ENCODE data around the gene ASNSD1.
A peak's percentile ranks its signal among the peaks of the same experiment; 100 is the strongest.

ASNSD1 gene

DNA sequence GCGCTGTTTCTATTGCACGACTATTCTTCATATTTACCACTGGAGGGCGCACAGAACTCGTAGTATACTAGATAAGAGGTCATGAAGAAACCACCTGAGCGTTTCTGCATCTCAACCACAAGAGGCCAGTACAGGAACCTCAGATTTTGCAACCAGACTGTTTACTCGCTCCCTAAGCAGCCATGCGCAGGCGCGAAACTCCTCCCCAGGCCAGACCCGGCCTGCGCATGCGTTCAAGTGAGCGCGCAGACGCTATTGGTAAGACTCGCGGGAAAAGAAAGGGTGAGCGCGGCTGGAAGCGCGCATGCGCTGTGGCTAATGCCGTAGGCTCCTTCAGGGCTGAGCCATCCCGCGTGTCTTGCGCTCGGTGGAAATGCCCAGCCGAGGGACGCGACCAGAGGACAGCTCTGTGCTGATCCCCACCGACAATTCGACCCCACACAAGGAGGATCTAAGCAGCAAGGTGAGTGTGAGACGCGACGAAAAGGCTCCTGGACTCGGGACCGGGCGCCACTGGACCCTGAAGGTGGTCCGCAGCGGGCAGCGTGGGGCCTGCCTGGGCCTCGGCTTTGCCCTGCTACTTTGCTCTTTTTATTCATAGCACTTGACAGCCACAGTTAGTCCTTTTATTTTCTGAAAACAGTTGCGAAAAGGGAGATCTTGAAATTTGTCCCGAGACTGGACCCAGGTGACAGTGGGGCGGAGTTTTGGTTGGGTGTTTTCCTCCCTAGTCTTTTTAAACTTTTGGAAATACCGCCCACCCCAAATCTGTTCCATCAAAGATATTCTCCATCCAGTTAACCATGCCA, at the start of gene ASNSD1:
TSS of gene ASNSD1 (plus strand) at position 312 of the 809 bp plus-strand sequence. CDS start 4,674 bp downstream, outside the sequence.
- DNase-seq (ENCODE audit: low spot score), result peak; percentile 99

DNA sequence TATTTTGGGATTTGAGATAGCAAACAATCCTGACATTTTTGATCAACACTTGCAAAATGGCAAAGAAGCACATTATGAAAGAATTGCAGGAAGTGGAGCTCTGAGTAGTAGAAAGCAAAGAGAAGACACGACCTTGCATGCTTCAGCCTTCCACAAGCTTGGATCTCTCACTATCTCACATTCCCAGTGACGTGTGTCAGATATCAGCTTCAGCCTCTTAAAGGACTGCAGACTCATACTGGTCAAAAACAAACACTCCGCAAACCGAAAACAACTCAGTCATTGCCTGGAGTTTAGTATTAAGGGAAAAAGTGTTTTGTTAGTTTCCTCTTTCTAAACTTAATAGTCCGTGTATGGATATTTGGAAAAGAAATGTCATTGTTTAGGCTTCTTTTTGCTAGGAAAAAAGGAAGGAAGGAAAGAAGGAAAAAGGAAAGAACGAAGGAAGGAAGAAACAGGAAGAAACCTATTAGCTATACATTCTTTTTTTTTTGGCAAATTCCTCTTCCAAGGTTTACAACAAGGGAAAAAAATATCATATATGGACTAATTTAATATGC, 48.1 kb upstream of the ASNSD1 start:
- DNase-seq (ENCODE audit: low spot score), result no peak

GRCh38 chr2:189613650-189614420, 47.4 kb upstream of the ASNSD1 start:
- no peak for DNase-seq (ENCODE audit: low spot score)

DNA sequence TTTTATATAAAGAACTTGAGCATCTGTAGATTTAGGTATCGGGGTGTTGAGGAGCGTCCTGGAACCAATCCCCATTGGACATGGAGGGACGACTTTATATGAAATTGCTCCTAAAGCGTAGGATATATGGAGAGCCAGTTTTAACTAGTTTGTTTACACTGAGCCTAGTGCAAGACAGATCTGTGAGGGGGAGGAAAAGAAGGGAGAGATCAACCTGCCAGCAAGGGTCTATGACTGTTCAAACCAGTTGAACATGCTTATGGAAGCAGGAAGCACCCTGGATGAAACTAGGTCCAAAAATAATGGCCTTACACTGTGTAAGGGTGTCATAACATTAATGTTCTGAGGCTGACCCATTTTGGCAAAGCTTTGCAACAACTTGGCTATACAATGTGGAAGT, 46.7 kb upstream of the ASNSD1 start:
- DNase-seq (ENCODE audit: low spot score), result no peak

- DNase-seq (ENCODE audit: low spot score), result no peak
Measured at GRCh38 chr2:189618197-189618596, 43.1 kb upstream of the ASNSD1 start.

GRCh38 chr2:189621781-189622180, 39.5 kb upstream of the ASNSD1 start:
- no peak for DNase-seq (ENCODE audit: low spot score)

DNA sequence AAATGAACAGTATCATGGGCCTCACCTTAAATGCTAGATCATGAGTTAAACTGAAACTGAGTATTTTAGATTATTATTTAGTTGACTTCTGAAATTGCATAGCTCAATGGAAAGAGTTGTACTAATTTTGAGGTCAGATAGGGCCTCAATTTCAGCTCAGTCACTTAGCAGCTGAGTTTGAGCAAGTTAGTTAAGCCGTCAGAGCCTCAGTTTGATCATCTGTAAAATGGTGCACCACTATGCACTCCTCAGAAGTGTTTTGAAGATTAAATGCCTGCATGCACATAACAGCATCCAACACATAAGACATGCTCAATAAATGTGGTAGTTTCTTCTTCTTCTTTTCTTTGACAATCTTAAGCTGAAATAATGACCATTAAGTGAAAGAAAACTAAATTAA, 38.2 kb upstream of the ASNSD1 start:
- no peak for DNase-seq (ENCODE audit: low spot score)

- no peak for DNase-seq (ENCODE audit: low spot score)
Measured at GRCh38 chr2:189624648-189625355, 36.5 kb upstream of the ASNSD1 start.

DNA sequence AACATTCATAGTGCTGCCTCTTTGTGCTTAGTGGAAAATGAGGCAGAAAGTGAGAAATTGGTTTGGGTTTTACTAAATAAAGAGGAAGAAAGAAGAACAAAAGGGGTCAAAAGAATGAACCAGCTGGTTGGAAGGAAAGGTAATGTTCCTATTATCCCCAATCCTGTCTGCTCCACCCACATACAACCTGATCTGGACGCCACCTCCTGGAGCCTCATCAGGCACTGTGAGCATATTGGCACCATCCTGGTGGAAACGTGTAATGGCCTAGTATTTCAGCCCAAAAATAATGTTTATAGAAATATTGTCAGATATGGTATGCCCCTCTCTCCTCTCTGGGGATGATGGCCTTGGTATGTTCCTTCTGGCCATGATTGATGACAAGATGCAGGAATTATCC, 35.6 kb upstream of the ASNSD1 start:
- no peak for DNase-seq (ENCODE audit: low spot score)

DNA sequence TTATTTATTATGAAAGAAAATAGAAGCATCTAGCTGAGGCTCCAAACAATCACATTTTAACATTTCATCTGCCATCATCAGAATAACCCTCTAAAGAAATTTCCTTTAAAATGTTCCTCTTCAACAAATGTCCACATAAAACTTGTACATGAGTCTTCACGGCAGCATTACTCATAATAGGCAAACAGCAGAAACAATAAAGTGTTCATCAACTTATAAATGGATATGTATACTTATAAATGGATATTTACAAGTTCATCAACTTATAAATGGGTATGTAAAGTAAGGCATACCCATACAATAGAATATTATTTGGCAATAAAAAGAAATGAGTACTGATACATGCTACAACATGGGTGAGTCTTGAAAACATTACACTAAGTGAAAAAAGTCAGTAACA, 33.5 kb upstream of the ASNSD1 start:
- DNase-seq (ENCODE audit: low spot score), result no peak

DNA sequence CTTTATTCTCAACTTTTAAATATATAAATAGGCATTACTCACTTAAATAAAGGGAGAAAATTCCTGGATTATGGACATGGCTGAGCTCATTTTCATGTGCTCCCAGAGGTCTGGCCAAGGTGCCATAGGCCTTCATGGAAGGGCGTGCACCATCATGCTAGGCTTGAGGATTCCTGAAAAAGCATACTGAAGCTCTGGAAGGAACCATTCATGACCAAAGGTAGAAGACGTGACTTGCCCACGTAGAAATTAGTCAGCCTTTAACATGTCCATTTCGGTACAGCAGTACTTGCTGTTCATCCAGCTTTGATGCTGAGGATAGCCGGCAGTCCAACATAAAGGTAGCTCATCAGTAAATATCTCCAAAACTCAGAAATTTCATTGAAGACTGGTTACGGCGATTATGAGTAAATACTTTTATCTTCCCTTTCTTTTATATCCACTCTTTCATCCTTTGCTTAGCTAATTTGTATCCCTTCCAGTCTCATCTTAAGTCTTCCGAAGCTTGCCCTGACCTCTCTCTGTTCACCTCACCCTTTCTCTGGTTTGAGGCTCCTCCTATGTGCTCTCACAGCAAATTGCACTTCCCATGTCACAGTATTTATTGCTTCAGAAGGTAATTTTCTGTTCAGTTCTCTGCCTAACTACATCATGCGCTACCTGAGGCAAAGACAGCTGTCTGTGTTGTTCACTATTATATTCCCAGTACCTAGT, 32.3 kb upstream of the ASNSD1 start:
- DNase-seq (ENCODE audit: low spot score), result no peak

DNA sequence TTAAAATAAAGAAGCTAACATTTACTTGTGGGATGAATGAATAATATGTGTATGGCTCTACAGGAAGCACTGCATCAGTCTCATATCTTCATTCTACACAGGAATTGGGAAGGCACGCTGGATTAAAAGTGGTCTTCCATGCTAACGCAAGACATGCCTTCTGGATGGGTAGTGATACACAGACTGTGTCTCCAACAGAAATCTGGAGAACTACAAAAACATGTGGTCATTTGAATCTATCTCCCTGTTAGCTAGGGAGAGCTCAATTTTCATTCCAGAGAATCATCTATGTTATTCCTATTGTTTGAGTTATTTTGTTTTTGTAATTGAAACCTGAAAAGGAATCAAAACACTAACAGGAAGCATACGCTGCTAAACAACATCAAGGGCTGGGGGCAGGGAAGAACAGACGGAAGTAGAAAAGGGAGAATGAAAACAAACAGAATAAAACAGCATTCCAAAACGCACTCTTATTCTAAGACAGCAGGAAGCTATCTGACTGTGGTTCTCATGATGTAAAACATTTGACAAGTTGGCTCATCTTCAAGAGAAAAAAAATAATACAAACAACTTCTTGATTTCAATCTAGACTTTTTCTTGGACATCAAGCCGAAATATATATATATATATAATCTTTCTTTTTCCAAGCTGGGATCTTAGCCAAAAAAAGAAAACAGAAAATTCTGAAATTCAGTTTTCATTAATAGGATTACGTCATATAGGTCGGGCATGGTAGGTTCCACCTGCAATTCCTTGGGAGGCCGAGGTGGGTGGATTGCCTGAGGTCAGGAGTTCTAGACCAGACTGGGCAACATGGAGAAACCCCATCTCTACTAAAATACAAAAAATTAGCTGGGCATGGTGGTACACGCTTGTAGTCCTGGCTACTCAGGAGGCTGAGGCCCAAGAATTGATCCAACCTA, 31.5 kb upstream of the ASNSD1 start:
- no peak for DNase-seq (ENCODE audit: low spot score)

DNA sequence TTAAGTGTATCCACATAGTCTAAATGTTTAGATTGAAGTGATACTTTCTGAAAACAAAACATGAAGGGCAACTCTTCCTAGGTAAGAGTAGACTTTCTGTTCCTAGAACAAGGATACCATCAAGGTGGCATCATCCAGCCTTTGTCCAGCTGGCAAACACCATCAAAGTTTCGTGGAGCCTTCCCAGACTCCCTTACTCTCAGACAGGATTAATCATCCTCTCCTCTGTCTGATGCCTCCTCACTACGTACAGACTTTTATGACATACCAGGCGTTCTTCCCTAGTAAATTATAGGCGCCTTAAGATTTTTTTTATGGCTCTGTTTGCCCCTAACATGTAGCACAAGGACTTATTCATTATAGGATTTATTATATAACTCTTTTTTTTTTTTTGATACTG, 29.4 kb upstream of the ASNSD1 start:
- DNase-seq (ENCODE audit: low spot score), result no peak

GRCh38 chr2:189633392-189633811, 27.9 kb upstream of the ASNSD1 start:
- peak; percentile 25 for DNase-seq (ENCODE audit: low spot score)

DNA sequence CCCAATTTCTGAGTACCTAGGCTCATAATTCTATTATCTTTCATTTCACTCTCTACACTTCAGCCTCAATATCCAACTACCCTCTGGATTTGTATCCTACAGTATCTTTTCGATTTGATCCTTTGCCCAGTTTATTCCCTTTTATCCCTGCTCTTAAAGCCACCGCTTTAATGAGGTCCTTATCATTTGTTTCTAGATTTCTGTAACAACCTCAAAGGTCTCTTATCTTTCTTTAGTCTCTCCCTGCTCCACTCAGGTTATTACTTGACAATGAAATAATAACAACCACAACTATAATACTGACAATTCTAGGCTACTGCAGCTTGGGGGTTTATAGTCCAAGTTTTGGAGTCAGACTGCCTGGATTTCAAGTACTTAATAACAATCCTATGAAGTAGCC, 25.9 kb upstream of the ASNSD1 start:
- no peak for DNase-seq (ENCODE audit: low spot score)

- DNase-seq (ENCODE audit: low spot score), result no peak
Measured at GRCh38 chr2:189638301-189639006, 22.8 kb upstream of the ASNSD1 start.

GRCh38 chr2:189639007-189639609, 22.2 kb upstream of the ASNSD1 start:
- DNase-seq (ENCODE audit: low spot score), result no peak

- DNase-seq (ENCODE audit: low spot score), result no peak
Measured at GRCh38 chr2:189641002-189641401, 20.3 kb upstream of the ASNSD1 start.

- DNase-seq (ENCODE audit: low spot score), result no peak
Measured at GRCh38 chr2:189641590-189641989, 19.7 kb upstream of the ASNSD1 start.

GRCh38 chr2:189646521-189646920, 14.7 kb upstream of the ASNSD1 start:
- DNase-seq (ENCODE audit: low spot score), result no peak

Data from CD4-positive, alpha-beta T cell treated with Interleukin-15 for 4 hours (primary cell).